HFFc6 (cell line): ENCODE data around the gene C12orf57. TPM values are rescaled to one million over a fixed set of nuclear protein-coding genes. Genes with fewer than 3 reads are reported as not detected.

Experiments
- DNase-seq: peaks from one replicate; pipeline ENCODE4 v3.0.0-alpha.2; 2018
- H3K27ac Mint-ChIP-seq: 2 replicates; pipeline ENCODE4 v1.8.0; 2020; ENCODE audit warnings: mild to moderate bottlenecking, mixed read lengths
- H3K27me3 Mint-ChIP-seq: 2 replicates; pipeline ENCODE4 v1.8.0; 2021; ENCODE audit warnings: mild to moderate bottlenecking, moderate library complexity, mixed read lengths; ENCODE audit not compliant: insufficient read depth
- H3K36me3 Mint-ChIP-seq: 2 replicates; pipeline ENCODE4 v1.8.0; 2021; ENCODE audit warnings: low read depth, mixed read lengths
- H3K4me1 Mint-ChIP-seq: 2 replicates; pipeline ENCODE4 v1.8.0; 2020; ENCODE audit warnings: low read depth, mixed read lengths
- H3K4me3 Mint-ChIP-seq: 2 replicates; pipeline ENCODE4 v1.8.0; 2020; ENCODE audit warnings: mild to moderate bottlenecking, moderate library complexity, mixed read lengths
- H3K9me3 Mint-ChIP-seq: 2 replicates; pipeline ENCODE4 v1.8.0; 2020; ENCODE audit warnings: mild to moderate bottlenecking, mixed read lengths
- total RNA-seq, 6 experiments: library from RNA; stranded (reverse); fragmentation: NEBNext Ultra II Directional; extraction: Animal tissue kit (Norgen Biotek cat#: 25700); gene quantifications; 2 replicates in 1 of 6; 3 replicates in 5 of 6; pipeline ENCODE4 v1.2.3, GENCODE V29; 2021
- TF ChIP-seq, protein P1 (sequence below): fragments of 200-600 bp; sonication (generic); IDR thresholded peaks from 2 replicates; pipeline ENCODE4 v1.5.0; 2021; ENCODE audit warnings: antibody characterized with exemption, mild to moderate bottlenecking

C12orf57 gene
- total RNA-seq, 6 experiments from 2014 or later: 115 to 131 (median 123) TPM

DNA sequence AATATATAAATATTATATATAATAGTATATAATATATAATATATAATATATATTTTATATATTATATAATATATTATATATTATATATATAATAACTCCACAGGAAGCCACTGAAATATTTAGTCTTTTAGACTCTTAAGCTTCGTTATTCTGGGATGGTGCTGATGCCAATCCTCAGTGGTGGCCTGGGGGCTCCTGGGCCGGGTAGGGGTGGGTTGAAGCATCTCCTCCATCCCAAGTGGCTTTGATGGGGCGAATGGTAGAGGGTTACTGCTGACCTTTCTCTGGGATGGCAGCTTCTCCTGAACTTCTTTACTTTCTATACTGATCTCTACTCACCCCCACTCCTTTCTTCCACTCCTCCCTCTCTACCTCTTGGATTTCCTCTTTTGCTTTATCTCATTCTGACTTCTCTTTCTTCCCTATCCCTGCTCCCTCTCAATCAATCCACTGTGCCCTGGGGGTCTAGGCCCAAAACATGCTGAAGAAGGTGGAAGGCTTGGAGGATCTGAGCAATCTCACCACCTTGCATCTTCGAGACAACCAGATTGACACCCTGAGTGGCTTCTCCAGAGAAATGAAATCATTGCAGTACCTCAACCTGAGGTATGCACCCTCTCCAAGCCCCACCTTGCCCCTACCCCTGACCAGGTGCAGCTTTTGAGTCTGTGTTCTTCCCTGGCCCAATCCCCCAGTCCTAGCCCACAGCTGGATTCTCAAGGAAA is 34.2 kb upstream of the C12orf57 start:
- TF ChIP-seq, protein P1, sequence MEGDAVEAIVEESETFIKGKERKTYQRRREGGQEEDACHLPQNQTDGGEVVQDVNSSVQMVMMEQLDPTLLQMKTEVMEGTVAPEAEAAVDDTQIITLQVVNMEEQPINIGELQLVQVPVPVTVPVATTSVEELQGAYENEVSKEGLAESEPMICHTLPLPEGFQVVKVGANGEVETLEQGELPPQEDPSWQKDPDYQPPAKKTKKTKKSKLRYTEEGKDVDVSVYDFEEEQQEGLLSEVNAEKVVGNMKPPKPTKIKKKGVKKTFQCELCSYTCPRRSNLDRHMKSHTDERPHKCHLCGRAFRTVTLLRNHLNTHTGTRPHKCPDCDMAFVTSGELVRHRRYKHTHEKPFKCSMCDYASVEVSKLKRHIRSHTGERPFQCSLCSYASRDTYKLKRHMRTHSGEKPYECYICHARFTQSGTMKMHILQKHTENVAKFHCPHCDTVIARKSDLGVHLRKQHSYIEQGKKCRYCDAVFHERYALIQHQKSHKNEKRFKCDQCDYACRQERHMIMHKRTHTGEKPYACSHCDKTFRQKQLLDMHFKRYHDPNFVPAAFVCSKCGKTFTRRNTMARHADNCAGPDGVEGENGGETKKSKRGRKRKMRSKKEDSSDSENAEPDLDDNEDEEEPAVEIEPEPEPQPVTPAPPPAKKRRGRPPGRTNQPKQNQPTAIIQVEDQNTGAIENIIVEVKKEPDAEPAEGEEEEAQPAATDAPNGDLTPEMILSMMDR: no peak
- H3K4me3 Mint-ChIP-seq: no peak overlapping the region
- DNase-seq: no peak
- peaks cover 4% of the 10 kb centered on the region for H3K27me3 Mint-ChIP-seq
- no peaks in the 10 kb centered on the region for H3K9me3 Mint-ChIP-seq
- H3K4me1 Mint-ChIP-seq: peaks cover 7% of the 10 kb centered on the region; the same call in 1 of the 2 replicates
- no peak overlapping the region for H3K27ac Mint-ChIP-seq
- H3K36me3 Mint-ChIP-seq: no peaks in the 10 kb centered on the region

DNA sequence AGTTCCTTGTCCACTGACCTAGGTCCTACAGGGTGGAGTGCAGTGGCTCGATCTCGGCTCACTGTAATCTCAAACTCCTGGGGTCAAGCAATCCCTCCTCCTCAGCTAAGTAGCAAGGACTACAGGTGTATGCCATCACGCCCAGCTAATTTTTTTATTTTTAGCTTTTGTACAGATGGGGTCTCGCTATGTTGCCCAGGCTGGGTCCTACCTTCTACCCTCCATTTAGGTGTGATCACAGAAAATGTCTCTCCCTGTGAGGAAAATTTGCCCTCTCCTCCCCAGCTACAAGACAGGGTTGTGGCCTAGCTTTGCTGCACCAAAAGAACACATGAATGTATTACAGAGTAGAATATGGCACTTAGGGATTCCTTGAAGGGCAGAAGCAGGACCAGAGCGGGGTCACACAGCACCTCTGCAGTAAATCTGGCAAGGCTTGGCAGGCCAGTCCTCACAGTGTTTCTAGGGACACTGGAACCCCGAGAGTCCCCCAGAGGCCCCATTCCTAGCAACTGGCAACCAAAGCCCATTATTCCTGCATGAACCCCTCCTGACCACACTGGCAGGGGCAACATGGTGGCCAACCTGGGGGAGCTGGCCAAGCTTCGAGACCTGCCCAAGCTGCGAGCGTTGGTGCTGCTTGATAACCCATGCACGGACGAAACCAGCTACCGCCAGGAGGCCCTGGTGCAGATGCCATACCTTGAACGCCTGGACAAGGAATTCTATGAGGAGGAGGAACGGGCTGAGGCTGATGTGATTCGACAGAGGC is 31.5 kb upstream of the C12orf57 start:
- Mint-ChIP-seq H3K27ac (no peak overlapping the region), H3K9me3 (no peaks in the 10 kb centered on the region), H3K4me3 (no peak overlapping the region), H3K4me1 (peaks cover 31% of the 10 kb centered on the region), H3K36me3 (no peaks in the 10 kb centered on the region), H3K27me3 (peaks cover 4% of the 10 kb centered on the region)
- TF ChIP-seq, protein P1: no peak
- no peak for DNase-seq

DNA sequence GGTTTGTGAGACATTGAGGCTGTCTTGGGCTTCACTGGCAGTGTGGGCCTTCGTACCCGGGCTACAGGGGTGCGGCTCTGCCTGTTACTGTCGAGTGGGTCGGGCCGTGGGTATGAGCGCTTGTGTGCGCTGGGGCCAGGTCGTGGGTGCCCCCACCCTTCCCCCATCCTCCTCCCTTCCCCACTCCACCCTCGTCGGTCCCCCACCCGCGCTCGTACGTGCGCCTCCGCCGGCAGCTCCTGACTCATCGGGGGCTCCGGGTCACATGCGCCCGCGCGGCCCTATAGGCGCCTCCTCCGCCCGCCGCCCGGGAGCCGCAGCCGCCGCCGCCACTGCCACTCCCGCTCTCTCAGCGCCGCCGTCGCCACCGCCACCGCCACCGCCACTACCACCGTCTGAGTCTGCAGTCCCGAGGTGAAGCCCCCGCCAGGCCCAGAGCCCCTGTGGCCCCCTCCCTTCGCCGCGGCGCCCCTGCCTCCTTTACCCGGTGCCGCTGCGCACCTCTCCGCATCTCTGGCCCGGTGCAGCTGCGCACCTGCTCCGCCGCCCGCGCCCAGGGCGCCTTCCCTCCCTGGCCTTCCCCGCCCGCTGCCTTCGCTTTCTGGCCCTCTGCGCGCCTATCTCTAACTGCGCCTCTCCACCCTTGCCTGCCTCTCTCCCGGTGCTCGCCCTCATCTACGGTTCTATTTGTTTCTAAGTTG is 29.4 kb upstream of the C12orf57 start, which contains the start of gene ENO2:
Gene ENO2, plus strand, starts transcription at position 335 of the 701 bp plus-strand sequence. CDS start 1,253 bp downstream, outside the sequence.
- TF ChIP-seq, protein P1: no peak
- DNase-seq: peak; percentile 42
- H3K9me3 Mint-ChIP-seq: no peaks in the 10 kb centered on the region

DNA sequence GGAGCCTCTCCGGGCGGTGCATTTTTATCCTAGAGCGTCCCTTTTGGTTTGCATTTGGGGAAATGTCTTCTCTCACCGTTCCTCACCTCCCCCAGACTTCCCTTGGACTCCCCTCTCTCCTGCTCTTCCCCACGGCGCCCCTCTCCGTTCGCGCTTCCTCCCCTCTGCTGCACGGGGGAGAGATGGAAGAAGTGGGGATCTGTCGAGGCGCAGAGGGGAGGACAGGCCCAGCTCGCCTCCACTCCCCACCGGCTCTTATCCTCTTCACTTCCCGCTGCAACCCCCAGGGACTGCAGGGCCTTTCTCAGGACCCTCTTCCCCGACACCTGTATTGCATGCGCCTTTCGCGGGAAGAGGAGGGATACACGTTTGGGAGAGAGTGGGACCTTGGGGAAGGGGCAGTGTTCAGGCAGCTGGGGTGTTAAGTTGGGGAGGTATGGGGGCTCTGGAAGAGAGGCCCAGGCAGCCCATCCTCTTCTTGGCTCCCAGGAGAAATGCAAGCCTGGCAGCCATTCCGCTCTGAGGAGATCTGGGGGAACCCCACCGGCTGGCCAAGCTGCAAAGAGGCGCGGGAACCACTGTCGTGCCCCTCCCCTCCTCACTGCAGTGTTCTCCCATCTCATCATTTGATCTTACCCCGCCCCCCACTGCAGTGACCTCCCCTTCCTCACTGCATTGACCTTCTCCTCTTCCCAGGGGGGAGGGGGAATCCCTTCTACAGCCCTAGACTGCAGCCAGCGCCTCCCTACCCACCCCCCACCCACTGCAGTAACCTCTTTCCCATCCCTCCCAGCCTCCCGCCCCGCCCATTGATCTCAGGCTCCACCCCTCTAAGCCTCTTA is 28.7 kb upstream of the C12orf57 start:
- Mint-ChIP-seq H3K27me3 (peaks cover 4% of the 10 kb centered on the region), H3K4me1 (peaks cover 37% of the 10 kb centered on the region), H3K27ac (peak overlapping the region; percentile 64), H3K36me3 (peaks cover 4% of the 10 kb centered on the region; the same call in 1 of the 2 replicates), H3K4me3 (peak overlapping the region; percentile 94), H3K9me3 (no peaks in the 10 kb centered on the region)
- TF ChIP-seq, protein P1: no peak
- no peak for DNase-seq

More for the DNA sequence above, 29.4 kb upstream of the C12orf57 start, which contains the start of gene ENO2:
- Mint-ChIP-seq H3K4me1 (peaks cover 37% of the 10 kb centered on the region), H3K27me3 (peaks cover 4% of the 10 kb centered on the region), H3K27ac (peak within 1 kb of the TSS; percentile 64), H3K4me3 (peak within 1 kb of the TSS; percentile 94), H3K36me3 (peaks cover 4% of the 10 kb centered on the region; the same call in 1 of the 2 replicates)
